Activated naive CD8-positive, alpha-beta T cell treated with anti-CD3 and anti-CD28 coated beads, Interleukin-2, amount 50 U/mL, for 16 hours (primary cell): Measurements from ENCODE around the gene TRAM2.
"Not testable (repeated sequence)": the region's sequence is repeated elsewhere in the genome, so short reads cannot be mapped to it uniquely, and the experiment has no call there.

ENCODE experiments used
- DNase-seq: peaks from one replicate; pipeline ENCODE4 v3.0.0-alpha.2; 2020; ENCODE audit warnings: low read depth, low spot score

TRAM2 gene

DNA sequence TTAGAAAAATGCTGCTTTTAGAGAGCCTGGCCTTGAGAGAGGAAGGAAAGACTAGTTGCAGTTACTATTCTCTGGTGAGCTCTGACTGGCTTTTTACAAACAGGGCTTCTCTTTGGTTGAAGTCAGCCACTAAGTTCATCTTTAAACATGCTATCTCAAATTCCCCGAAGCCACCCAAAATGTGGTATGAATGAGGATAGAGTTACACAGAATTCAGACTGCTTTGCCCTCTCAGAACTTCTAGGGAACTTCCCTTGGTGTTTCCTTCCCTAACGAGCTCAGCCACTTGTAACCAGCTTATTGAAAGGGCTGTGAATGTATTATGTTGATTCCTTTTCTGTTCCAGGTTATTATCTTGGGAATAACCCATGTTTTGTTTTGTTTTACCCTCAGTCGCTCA, 83.2 kb downstream of the TRAM2 start:
- no peak for DNase-seq

DNA sequence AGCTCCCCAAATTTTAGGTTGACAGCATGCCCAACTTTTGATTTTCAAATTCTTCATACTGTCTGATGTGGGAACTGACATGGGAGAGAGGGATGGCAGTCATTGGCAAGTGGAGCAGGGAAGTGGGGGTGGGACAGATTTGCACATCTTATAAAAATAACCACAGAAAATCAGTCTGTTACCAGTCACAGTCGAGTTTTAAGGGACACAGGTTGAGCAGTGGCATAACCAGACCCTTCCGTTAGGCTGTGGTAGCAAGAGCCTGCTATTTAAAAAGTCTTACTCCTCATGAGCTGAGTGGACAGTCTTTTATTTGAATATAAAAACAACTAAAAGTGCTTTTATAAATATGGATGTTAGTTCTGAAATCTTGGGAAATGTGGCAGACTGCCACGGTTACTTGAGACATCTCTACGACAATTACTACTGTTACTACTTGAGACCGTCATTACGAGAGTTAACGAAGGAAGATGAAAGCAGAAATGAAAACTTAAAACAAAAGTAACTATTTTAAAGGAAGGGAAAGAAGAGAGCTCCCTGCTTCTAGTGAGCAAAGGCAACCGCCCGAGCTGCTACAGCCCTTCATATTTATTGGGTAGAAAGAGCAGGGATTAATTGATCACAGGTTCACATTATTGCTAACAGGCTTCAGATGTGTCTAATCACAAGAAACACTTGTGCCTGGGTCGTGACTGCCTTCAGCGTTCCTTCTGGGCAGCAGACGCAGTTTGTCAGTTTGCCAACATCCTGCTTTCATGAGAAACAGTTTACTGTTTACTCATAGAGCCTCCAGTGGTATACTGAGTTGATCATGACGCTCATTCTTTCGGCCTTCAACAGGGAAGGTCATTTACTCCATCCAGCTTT, 85.4 kb downstream of the TRAM2 start:
- DNase-seq = no peak

DNA sequence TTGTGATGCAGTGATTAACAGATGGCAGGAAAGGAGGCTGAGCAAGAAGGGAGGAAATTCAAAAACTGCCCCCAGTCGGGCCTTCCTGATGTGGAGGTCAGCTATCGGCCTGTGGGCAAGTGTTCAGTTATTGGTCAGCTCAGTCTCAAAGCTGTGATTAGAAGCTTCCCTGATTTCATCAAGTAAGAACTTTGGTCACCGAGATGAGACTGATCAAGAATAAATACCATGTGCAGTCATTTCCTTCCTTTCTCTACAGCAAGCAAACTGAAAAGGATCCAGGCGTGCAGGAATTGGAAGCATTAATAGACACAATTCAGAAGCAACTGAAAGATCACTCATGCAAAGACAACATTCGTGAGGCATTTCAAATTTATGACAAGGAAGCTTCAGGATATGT, 87.0 kb downstream of the TRAM2 start:
- no peak for DNase-seq

DNA sequence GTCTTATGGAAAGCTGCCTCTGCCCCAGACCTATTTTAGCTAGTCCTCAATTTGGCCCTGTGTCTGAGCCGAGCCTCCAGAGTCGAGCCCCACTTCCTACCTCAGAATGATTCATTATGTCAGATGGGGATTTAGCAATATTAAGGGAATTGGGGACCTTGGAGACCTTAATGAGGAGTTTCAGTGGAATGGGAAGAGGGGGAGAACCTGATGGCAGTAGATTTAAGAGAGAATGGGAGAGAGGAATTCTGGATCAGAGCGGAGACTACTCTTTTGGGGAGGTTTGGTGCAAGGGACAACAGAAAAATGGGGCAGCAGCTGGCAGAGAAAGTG, 93.2 kb downstream of the TRAM2 start:
- no peak for DNase-seq

DNA sequence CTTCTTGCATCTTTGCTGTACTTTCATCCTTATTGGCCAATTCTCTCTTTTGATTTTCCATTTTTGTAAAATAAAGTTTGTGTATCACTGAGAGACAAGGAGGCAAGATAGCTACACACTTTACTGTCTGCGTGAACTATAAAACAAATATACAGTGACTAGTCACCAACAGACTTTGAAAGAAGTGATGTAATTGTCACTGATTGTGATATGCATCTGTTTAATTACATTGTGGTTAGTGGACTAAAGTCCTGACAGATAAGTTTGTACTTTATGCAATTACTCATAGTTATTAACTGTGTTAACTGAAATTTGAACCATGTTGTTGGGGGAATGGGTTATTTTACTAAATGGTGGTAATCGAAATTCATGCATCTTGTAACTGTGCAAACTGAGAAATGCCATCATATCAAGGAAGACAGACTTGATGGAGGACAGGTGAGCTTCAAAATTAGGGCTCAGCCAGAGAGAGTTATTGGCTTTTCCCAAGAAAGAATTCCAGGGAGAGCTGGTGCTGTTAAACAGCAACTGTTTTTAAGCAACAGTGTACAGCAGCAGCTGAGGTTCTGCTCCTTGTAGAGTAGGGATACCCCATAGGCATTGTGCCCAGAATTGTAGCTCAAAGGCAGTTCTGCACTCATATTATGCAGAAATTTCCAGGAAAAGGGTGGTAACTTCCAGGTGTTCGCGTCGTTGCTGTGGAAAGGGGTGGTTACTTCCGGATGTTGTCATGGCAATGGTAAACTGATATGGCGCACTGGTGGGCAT, 93.8 kb downstream of the TRAM2 start:
- no peak for DNase-seq

DNA sequence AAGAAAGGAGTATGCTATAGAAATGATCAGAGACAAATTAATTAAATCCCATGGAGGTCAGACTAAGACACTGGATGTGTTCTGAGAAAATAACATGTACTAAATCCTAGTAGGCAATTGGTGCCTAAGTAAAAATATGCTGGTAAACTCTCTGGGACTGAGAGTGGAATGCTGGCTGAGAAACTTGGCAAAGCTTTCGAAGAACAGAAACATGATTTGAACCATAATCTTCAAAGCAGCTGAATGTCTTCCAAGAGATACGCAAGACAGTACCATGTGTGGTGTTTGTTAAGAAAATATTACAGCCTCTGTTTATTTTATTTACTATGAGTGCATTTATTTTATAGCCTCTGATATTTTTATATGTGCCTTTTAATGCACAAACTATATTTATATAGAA, 101.6 kb downstream of the TRAM2 start:
- DNase-seq = no peak

DNA sequence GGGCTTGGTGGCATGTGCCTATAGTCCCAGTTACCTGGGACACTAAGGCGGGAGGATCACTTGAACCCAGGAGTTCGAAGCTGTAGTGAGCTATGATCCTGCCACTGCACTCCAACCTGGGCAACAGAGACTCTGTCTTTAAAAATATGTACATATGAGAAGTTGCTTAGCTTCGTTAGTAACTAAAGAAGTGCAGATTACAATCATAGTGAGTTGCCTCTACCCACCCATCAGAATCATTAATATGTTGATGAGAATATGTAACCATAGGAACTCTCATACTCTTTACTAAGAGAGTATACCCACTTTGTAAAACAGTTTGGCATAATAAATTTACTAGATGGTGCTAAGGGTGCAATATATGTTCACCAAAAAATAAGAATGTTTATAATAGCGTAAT, 102.7 kb downstream of the TRAM2 start:
- no peak for DNase-seq

DNA sequence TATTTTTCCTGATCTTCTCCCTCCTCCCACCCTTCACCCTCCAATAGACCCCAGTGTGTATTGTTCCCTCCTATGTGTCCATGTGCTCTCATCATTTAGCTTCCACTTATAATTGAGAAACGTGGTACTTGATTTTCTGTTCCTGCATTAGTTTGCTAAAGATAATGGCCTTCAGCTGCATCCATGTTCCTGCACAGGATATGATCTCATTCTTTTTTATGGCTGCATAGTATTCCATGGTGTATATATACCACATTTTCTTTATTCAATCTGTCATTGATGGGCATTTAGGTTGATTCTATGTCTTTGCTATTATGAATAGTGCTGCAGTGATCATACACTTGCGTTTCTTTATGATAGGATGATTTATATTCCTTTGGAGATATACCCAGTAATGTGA, 115.7 kb downstream of the TRAM2 start:
- not testable (repeated sequence) for DNase-seq

DNA sequence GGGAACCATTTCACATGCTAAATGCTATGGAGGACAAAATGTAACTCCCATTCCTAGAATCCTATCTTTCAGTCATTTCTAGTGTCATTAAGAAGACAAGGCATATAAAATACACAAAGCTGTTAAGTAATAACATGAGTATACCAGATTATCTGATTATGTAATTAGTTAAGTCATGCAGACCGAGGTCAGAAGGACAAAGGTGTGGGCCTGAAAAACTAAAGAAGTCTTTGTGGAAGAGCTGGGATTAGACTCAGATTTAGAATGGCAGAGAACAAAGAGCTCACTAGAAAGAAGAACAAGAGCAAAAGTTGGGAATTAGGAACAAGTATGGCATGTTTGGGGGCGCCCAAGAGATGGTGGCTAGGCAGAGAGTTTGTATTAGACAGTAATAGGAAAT, 119.8 kb downstream of the TRAM2 start:
- no peak for DNase-seq

DNA sequence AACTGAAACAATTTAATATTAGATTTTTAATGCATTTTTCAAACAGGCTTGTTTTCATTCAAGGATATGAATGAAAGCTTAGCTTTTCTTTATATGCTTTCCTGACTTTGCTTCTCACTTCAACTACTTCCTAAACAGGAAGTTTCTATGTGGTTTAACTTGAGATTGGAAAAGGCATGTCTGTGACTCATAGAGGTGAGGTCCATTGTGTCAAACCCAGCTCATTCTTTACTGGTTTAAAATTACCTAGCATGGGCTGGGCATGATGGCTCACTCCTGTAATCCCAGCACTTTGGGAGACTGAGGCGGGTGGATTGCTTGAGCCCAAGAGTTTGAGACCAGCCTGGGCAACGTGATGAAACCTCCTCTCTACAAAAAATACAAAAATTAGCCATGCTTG, 122.3 kb downstream of the TRAM2 start:
- DNase-seq = no peak
